NCI-H510A treated with DMSO at 0.1 percent for 48 hours (cell line): ENCODE results near the gene CHAC1.

Experiments used
- DNase-seq: peaks from one replicate; lab custom pipeline; 2025; lab: John Stamatoyannopoulos, UW

CHAC1 gene

GRCh38 chr15:40925495-40925862 is 27.8 kb upstream of the CHAC1 start:
- no peak for DNase-seq

- peak; percentile 24 for DNase-seq
These were observed 27.2 kb upstream of the CHAC1 start for GRCh38 chr15:40925863-40926658.

- no peak for DNase-seq
These were observed 26.4 kb upstream of the CHAC1 start for GRCh38 chr15:40926659-40927494.

- DNase-seq: peak; percentile 14
These were observed 25.8 kb upstream of the CHAC1 start for GRCh38 chr15:40927495-40927872.

- peak; percentile 76 for DNase-seq
These were observed 25.1 kb upstream of the CHAC1 start for GRCh38 chr15:40927873-40928806.

- peak; percentile 87 for DNase-seq
These were observed 24.2 kb upstream of the CHAC1 start, which contains the start of gene DLL4 for GRCh38 chr15:40928821-40929659. Gene DLL4, plus strand, starts transcription at chr15:40929340. Its CDS starts 329 bp downstream, at chr15:40929669.

- DNase-seq: no peak
These were observed 23.4 kb upstream of the CHAC1 start for GRCh38 chr15:40929660-40930429.

GRCh38 chr15:40930430-40931299 is 22.6 kb upstream of the CHAC1 start:
- DNase-seq: peak; percentile 64

- DNase-seq: no peak
These were observed 21.8 kb upstream of the CHAC1 start for GRCh38 chr15:40931300-40932142.

- peak; percentile 59 for DNase-seq
These were observed 21.1 kb upstream of the CHAC1 start for GRCh38 chr15:40932156-40932555.

GRCh38 chr15:40932649-40933516 is 20.4 kb upstream of the CHAC1 start:
- peak; percentile 61 for DNase-seq

- DNase-seq: no peak
These were observed 19.8 kb upstream of the CHAC1 start for GRCh38 chr15:40933517-40933902.

- no peak for DNase-seq
These were observed 18.8 kb upstream of the CHAC1 start for GRCh38 chr15:40934457-40934856.

GRCh38 chr15:40936234-40936708 is 17.0 kb upstream of the CHAC1 start:
- no peak for DNase-seq

GRCh38 chr15:40936709-40937666 is 16.3 kb upstream of the CHAC1 start:
- DNase-seq: no peak
